Thyroid gland (tissue), 4 donors: ENCODE data around the gene PDE6A. TPM values are rescaled to one million over a fixed set of nuclear protein-coding genes. Genes with fewer than 3 reads are reported as not detected.

Experiments used
- DNase-seq, 2 donors: peaks; one replicate each; pipeline ENCODE4 v3.0.0-alpha.2; 2019
- H3K27ac ChIP-seq, 3 donors: fragments of 200-600 bp; sonication (generic); 1 replicate in 2 of 3; 2 replicates in 1 of 3; pipeline ENCODE4 v1.5.1; 2016 to 2019; ENCODE audit warnings: mild to moderate bottlenecking in 1 of 3, moderate library complexity in 1 of 3
- H3K27me3 ChIP-seq: fragments of 200-600 bp; sonication (generic); one replicate; pipeline ENCODE4 v1.5.1; 2019
- H3K36me3 ChIP-seq, 2 donors: fragments of 200-600 bp; sonication (generic); one replicate each; pipeline ENCODE4 v1.5.1; 2016 to 2019
- H3K4me1 ChIP-seq, 2 donors: fragments of 200-600 bp; sonication (generic); one replicate each; pipeline ENCODE4 v1.5.1; 2017 to 2019
- H3K4me3 ChIP-seq, 3 donors: fragments of 200-600 bp; sonication (generic); replicated peaks in 1 of 3; 1 replicate in 2 of 3; 2 replicates in 1 of 3; pipeline ENCODE4 v1.5.1; 2016; ENCODE audit warnings: mild to moderate bottlenecking in 1 of 3
- H3K9me3 ChIP-seq: fragments of 200-600 bp; sonication (generic); one replicate; pipeline ENCODE4 v1.5.1; 2017
- POLR2A ChIP-seq, 2 donors: fragments of 450-650 bp; IDR thresholded peaks; one replicate each; pipeline ENCODE4 v1.6.1; 2017; ENCODE audit warnings: antibody characterized with exemption in 2 of 2, mild to moderate bottlenecking in 2 of 2, moderate library complexity in 1 of 2
- WGBS, 2 donors: methylation state at CpG; one replicate each; pipeline ENCODE4 v1.1.5; 2017; 5-methylcytosine and 5-hydroxymethylcytosine counted together
- intact Hi-C: fragments of 100-400 bp; cut with DNase I; formaldehyde crosslinking; loops from one replicate; pipeline ENCODE4 v1.15.1; 2023
- total RNA-seq, 4 donors: library from RNA; depleted of rRNA; stranded (reverse); fragments of >200 nt; gene quantifications; one replicate each; pipeline ENCODE4 v1.2.3, GENCODE V29; 2016
- TF ChIP-seq, protein P1 (sequence below), 6 experiments: fragments of 200-600 bp in 3 of 6; fragments of 450-650 bp in 3 of 6; sonication (generic) in 3 of 6; IDR thresholded peaks; one replicate each; pipeline ENCODE4 v1.5.1; 2016 to 2019; ENCODE audit warnings: antibody characterized with exemption in 6 of 6, mild to moderate bottlenecking in 2 of 6, inconsistent platforms in 1 of 6, moderate library complexity in 1 of 6

The PDE6A gene
- total RNA-seq, 4 donors from 2014 or later, result not detected

DNA sequence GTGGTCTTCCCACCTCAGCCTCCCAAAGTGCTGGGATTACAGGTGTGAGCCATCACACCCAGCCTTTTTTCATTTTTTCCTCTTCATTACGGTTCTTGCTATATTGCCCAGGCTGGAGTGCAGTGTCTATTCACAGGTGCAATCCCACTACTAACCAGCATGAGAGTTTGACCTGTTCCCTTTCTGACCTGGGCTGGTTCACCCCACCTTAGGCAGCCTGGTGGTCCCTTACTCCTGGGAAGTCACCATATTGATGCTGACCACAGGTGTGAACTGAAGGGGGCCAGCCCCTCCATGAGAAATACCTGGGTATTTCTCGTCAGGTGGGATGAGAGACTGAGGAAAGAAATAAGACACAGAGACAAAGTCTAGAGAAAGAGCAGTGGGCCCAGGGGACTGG, 2.4 kb downstream of the PDE6A start:
- Histone ChIP-seq H3K4me1 (no peaks in the 10 kb centered on the region), H3K27me3 (no peaks in the 10 kb centered on the region), H3K9me3 (no peaks in the 10 kb centered on the region), H3K36me3 (no peaks in the 10 kb centered on the region), H3K27ac (no peak overlapping the region), H3K4me3 (no peak overlapping the region)
- intact Hi-C loops, result no loop called here
- TF ChIP-seq, protein P1, sequence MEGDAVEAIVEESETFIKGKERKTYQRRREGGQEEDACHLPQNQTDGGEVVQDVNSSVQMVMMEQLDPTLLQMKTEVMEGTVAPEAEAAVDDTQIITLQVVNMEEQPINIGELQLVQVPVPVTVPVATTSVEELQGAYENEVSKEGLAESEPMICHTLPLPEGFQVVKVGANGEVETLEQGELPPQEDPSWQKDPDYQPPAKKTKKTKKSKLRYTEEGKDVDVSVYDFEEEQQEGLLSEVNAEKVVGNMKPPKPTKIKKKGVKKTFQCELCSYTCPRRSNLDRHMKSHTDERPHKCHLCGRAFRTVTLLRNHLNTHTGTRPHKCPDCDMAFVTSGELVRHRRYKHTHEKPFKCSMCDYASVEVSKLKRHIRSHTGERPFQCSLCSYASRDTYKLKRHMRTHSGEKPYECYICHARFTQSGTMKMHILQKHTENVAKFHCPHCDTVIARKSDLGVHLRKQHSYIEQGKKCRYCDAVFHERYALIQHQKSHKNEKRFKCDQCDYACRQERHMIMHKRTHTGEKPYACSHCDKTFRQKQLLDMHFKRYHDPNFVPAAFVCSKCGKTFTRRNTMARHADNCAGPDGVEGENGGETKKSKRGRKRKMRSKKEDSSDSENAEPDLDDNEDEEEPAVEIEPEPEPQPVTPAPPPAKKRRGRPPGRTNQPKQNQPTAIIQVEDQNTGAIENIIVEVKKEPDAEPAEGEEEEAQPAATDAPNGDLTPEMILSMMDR (IDR thresholded peaks at IDR 0.05), result no peak
- TF ChIP-seq POLR2A (IDR thresholded peaks at IDR 0.05), result no peak
- 96 to 98% methylated on average over 2 of the region's 2 CpGs for whole genome bisulfite sequencing, 2 donors
- DNase-seq, result no peak

DNA sequence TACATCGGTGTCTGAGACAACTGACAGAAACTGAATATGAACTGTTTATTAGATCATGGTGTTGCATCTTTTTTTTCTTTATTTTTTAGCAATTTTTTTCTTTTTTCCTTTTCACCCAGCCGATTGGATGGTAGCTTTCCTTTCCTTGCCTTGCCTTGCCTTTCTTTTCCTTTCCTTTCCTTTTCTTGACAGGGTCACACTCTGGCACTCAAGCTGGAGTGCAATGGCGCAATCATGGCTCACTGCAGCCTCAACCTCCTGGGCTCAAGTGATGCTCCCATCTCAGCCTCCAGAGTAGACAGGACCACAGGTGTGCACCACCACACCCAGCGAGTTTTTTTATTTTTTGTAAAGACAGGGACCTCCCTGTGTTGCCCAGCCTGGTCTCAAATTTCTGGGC, 2.8 kb downstream of the PDE6A start:
- TF ChIP-seq, protein P1 (IDR thresholded peaks at IDR 0.05), result no peak
- Histone ChIP-seq H3K4me3 (no peak overlapping the region), H3K36me3 (no peaks in the 10 kb centered on the region), H3K27ac (no peak overlapping the region), H3K27me3 (no peaks in the 10 kb centered on the region), H3K9me3 (no peaks in the 10 kb centered on the region), H3K4me1 (no peaks in the 10 kb centered on the region)
- DNase-seq, result no peak
- intact Hi-C loops, result no loop called here
- 92 to 93% methylated on average over 4 of the region's 4 CpGs for WGBS, 2 donors

DNA sequence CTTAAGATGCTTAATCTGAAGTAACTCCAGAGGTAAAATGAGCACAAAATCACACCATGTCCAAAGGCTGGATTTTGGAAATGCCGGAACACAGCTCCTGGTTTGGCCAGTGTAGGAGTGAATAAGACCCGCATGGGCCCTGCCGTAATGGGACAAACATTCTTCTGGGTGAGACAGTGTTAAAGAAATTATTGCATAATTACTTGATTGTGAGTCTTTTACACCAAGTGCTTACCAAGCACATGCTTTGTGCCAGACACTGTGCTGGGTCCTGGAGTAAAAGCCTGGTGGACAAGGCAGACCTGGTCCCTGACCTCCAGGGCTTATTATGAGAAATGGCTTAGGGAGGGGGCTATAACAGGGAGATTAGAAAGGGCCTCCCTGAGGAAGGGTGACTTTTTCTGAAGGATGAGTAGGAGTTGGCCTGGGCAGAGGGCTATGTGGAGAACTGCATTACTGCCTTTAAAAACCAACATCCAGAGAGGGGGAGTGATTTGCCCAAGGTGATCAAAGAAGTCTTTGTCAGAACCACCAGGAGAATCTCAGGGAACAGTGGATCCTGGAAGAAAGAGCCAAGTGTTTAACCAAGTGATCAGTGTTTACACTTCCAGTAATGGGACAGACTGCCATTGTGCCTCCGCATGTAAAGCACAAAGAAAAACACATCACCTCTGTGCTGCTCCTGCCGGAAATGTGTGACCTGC, 3.5 kb downstream of the PDE6A start:
- H3K27ac ChIP-seq, result no peak overlapping the region
- H3K4me1 ChIP-seq, result no peaks in the 10 kb centered on the region
- DNase-seq, result no peak
- no peak overlapping the region for H3K4me3 ChIP-seq
- WGBS, 2 donors, result 74 to 92% methylated on average over 5 of the region's 5 CpGs
- TF ChIP-seq POLR2A (IDR thresholded peaks at IDR 0.05), result no peak
- TF ChIP-seq, protein P1 (IDR thresholded peaks at IDR 0.05), result no peak
- no peaks in the 10 kb centered on the region for H3K36me3 ChIP-seq
- H3K9me3 ChIP-seq, result no peaks in the 10 kb centered on the region
- intact Hi-C loops, result no loop called here
- no peaks in the 10 kb centered on the region for H3K27me3 ChIP-seq

DNA sequence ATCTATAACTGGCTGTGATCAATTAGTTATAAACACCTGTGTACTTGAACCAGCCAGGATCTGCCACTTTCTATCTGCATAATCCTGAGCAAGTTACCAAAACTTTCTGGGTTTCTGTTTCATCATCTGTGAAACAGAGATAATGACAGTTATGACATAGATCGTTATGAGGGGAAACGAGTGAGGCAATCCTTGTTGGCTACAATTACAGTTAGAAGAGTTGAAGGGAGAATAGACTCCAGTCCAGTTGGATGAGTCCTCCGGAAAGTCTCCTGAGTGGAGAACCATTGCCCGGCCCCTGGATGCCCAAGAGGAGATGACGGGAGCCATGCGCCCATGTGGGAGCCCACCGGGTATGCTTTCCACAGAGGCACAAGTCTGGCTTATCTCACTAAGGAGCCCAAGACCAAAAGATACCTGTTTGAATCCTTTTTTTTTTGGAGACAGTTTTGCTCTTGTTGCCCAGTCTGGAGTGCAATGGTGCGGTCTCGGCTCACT, 4.5 kb downstream of the PDE6A start:
- WGBS, 2 donors, result 91 to 94% methylated on average over 7 to 9 of the region's 9 CpGs
- intact Hi-C loops, result no loop called here
- Histone ChIP-seq H3K9me3 (no peaks in the 10 kb centered on the region), H3K4me3 (no peak overlapping the region), H3K36me3 (no peaks in the 10 kb centered on the region), H3K27ac (no peak overlapping the region), H3K4me1 (no peaks in the 10 kb centered on the region), H3K27me3 (no peaks in the 10 kb centered on the region)
- no peak for DNase-seq
- no peak for TF ChIP-seq POLR2A (IDR thresholded peaks at IDR 0.05)
- TF ChIP-seq, protein P1 (IDR thresholded peaks at IDR 0.05), result no peak

DNA sequence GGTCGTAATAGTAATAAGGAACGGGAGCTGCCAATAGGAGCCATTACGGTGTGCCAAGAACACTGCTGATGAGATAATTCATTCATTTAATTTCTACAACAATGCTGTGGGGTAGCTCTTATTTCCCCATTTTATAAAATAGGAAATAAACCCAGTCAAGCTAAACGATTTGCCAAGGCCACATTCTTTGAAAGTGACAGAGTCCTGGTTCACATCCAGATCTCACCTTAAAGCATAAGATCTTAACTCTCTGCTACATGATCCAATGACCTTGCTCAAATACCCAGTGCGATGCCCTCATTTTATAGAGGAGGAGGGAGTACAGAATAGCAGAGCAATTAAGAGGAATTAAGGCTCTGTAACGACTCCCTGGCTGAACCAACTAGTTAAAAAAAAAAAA, 5.0 kb downstream of the PDE6A start:
- Histone ChIP-seq H3K4me3 (no peak overlapping the region), H3K27me3 (no peaks in the 10 kb centered on the region), H3K27ac (no peak overlapping the region), H3K36me3 (no peaks in the 10 kb centered on the region), H3K4me1 (no peaks in the 10 kb centered on the region), H3K9me3 (no peaks in the 10 kb centered on the region)
- 77 to 86% methylated on average over 6 of the region's 6 CpGs for WGBS, 2 donors
- intact Hi-C loops, result no loop called here
- no peak for DNase-seq
- no peak for TF ChIP-seq POLR2A (IDR thresholded peaks at IDR 0.05)
- TF ChIP-seq, protein P1 (IDR thresholded peaks at IDR 0.05), result no peak
